Measurements from ENCODE around the gene ACP2. TPM values are rescaled to one million over a fixed set of nuclear protein-coding genes. Genes with fewer than 3 reads are reported as not detected.

The ACP2 gene, protein sequence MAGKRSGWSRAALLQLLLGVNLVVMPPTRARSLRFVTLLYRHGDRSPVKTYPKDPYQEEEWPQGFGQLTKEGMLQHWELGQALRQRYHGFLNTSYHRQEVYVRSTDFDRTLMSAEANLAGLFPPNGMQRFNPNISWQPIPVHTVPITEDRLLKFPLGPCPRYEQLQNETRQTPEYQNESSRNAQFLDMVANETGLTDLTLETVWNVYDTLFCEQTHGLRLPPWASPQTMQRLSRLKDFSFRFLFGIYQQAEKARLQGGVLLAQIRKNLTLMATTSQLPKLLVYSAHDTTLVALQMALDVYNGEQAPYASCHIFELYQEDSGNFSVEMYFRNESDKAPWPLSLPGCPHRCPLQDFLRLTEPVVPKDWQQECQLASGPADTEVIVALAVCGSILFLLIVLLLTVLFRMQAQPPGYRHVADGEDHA
- 10 to 100 TPM; 44.1 to 91.4 (median 51.0) TPM for polyA plus RNA-seq
- long read RNA-seq, donor 1, transcript ACP2-201 (11 exons, 2,203 nt): major isoform, 24 of 51 reads
- long read RNA-seq, donor 1, partial matches to known transcripts: 23 of 51 reads
- long read RNA-seq, donor 1, other reads (novel, unspliced or antisense): 0 of 51 reads
- long read RNA-seq, donor 2, transcript ACP2-201 (11 exons, 2,203 nt): major isoform, 5 of 7 reads
- long read RNA-seq, donor 2, partial matches to known transcripts: 0 of 7 reads
- long read RNA-seq, donor 2, other reads (novel, unspliced or antisense): 0 of 7 reads
- long read RNA-seq, donor 3, transcript ACP2-201 (11 exons, 2,203 nt): major isoform, 5 of 113 reads
- long read RNA-seq, donor 3, partial matches to known transcripts: 100 of 113 reads
- long read RNA-seq, donor 3, other reads (novel, unspliced or antisense): 6 of 113 reads
- long read RNA-seq, donor 4: 0 reads
- long read RNA-seq, donor 5, partial matches to known transcripts: 0 of 3 reads
- long read RNA-seq, donor 5, other reads (novel, unspliced or antisense): 0 of 3 reads
- long read RNA-seq, donor 6, transcript ACP2-201 (11 exons, 2,203 nt): major isoform, 13 of 82 reads
- long read RNA-seq, donor 6, partial matches to known transcripts: 69 of 82 reads
- long read RNA-seq, donor 6, other reads (novel, unspliced or antisense): 0 of 82 reads
- long read RNA-seq, donor 7: 0 reads
- long read RNA-seq, donor 8: 0 reads
- long read RNA-seq, donor 9, partial matches to known transcripts: 0 of 3 reads
- long read RNA-seq, donor 9, other reads (novel, unspliced or antisense): 0 of 3 reads
- long read RNA-seq, donor 10, transcript ACP2-201 (11 exons, 2,203 nt): major isoform, 9 of 17 reads
- long read RNA-seq, donor 10, partial matches to known transcripts: 6 of 17 reads
- long read RNA-seq, donor 10, other reads (novel, unspliced or antisense): 0 of 17 reads

DNA sequence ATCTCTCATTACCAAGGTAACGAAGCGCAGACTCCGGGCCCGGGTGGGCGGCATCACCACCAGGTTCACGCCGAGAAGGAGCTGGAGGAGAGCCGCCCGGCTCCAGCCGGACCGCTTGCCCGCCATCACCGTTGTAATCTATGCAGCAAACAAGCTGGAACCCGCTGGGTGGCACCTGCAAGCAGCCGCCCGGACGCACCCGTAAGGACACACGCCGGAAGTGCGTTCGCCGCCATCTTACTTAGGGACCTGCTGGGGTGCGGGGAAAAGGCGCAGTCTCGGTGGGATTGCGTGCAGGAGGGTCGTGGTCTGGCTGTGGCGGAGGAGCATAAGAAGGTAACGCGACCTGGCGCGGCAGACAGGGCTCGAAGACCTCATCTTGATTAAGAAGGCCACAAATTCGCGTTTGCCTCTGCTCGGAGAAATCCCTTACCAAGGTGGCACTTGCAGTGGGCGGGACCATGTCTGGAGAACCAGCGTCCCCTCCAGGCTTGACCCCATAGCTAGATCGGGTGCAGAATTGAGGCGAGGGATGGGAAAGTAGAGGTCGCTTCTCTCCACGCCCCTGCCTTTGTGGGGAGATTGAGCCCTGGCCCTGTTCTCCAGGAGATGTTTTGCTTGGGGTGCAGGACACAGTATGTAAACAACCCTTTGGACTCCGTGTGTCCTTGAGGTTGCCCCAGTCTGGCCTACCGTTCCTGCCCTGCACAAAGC is at the start of gene ACP2:
TSS of gene ACP2 (minus strand) at position 151 of the 714 bp plus-strand sequence. CDS start at position 126, 25 bp downstream.
- Histone ChIP-seq H3K27ac (ENCODE audit: low read depth in 1 of 3, low read length in 2 of 3) (peak within 1 kb of the TSS; percentile 76 to 91 (median 78)), H3K4me1 (ENCODE audit: control insufficient read depth in 3 of 3, insufficient read depth in 2 of 3, low read depth in 1 of 3, low read length in 2 of 3) (peaks cover 4 to 46% (median 11%) of the 10 kb centered on the region in 3 donors), H3K9me3 (ENCODE audit: control insufficient read depth in 2 of 2, insufficient read depth in 1 of 2, low read depth in 1 of 2, low read length in 1 of 2) (no peaks in the 10 kb centered on the region), H3K36me3 (ENCODE audit: control insufficient read depth in 3 of 3, insufficient read depth in 2 of 3, low read depth in 1 of 3, low read length in 3 of 3) (peaks cover 5 to 38% (median 9%) of the 10 kb centered on the region in 3 donors), H3K27me3 (ENCODE audit: control insufficient read depth in 3 of 3, insufficient read depth in 3 of 3, low read length in 3 of 3) (no peaks in the 10 kb centered on the region), H3K4me3 (ENCODE audit: low read depth in 1 of 3, low read length in 3 of 3) (peak within 1 kb of the TSS; percentile 61 to 88 (median 85))
- FAIRE-seq (no peak), DNase-seq (peak; percentile 89 to 95)
- WGBS, 3 donors: 0% methylated on average over 44 to 45 of the region's 45 CpGs

DNA sequence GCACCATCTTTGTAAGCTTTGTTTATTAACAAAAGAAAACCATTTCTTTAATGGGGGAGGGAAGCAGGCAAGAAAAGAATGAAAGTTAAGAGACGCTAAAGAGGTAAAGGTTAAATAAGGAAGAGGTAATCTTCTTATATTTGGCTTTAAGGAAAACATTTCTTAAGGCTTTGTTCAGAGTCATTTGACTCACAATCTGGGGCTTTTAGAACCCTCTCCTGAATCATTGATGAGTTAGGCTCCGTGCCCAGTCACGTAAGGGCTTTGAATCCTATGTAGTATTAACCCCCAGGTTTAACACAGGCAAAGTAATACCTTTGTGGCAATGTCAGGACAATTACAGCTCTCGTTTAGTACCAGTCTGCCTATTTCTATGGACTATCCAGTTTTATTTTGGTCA is 47.4 kb upstream of the ACP2 start:
- H3K36me3 ChIP-seq (ENCODE audit: control insufficient read depth in 3 of 3, insufficient read depth in 2 of 3, low read depth in 1 of 3, low read length in 3 of 3): peaks cover 39 to 61% (median 40%) of the 10 kb centered on the region in 3 donors

DNA sequence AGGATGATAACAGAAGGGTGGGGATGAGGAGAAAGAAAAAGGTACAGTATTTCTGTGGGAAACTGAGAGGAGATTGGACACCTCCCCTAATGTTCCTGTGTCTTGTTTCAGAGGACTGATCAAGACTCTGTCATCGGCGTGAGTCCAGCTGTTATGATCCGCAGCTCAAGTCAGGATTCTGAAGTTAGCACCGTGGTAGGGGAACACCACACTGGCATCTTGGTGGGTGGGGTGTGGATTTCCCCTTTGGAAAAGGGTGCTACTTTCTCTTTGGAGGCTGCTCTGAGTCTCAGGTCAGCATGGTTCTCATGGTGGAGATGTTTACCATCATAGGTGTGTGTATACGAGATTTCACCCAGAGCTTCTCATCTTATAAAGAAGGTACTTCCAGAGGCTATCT is 46.8 kb upstream of the ACP2 start:
- DNase-seq: no peak
- Histone ChIP-seq H3K4me1 (ENCODE audit: control insufficient read depth in 3 of 3, insufficient read depth in 2 of 3, low read depth in 1 of 3, low read length in 2 of 3) (no peaks in the 10 kb centered on the region), H3K36me3 (ENCODE audit: control insufficient read depth in 3 of 3, insufficient read depth in 2 of 3, low read depth in 1 of 3, low read length in 3 of 3) (peaks cover 44 to 62% (median 46%) of the 10 kb centered on the region in 3 donors), H3K27ac (ENCODE audit: low read depth in 1 of 3, low read length in 2 of 3) (no peak overlapping the region), H3K4me3 (ENCODE audit: low read depth in 1 of 3, low read length in 3 of 3) (no peak overlapping the region), H3K27me3 (ENCODE audit: control insufficient read depth in 3 of 3, insufficient read depth in 3 of 3, low read length in 3 of 3) (no peaks in the 10 kb centered on the region), H3K9me3 (ENCODE audit: control insufficient read depth in 2 of 2, insufficient read depth in 1 of 2, low read depth in 1 of 2, low read length in 1 of 2) (peaks cover 0 to 9% of the 10 kb centered on the region in 2 donors)
- FAIRE-seq: no peak
- 86 to 97% (median 97%) methylated on average over 5 of the region's 5 CpGs for WGBS, 3 donors

More for the DNA sequence above, 47.4 kb upstream of the ACP2 start:
- no peak for DNase-seq
- peaks cover 0 to 9% of the 10 kb centered on the region in 2 donors for H3K9me3 ChIP-seq (ENCODE audit: control insufficient read depth in 2 of 2, insufficient read depth in 1 of 2, low read depth in 1 of 2, low read length in 1 of 2)
- H3K27me3 ChIP-seq (ENCODE audit: control insufficient read depth in 3 of 3, insufficient read depth in 3 of 3, low read length in 3 of 3): no peaks in the 10 kb centered on the region
- WGBS, 3 donors: 91 to 96% (median 95%) methylated on average over 4 of the region's 4 CpGs
- no peak overlapping the region for H3K27ac ChIP-seq (ENCODE audit: low read depth in 1 of 3, low read length in 2 of 3)
- no peak for FAIRE-seq
- no peak overlapping the region for H3K4me3 ChIP-seq (ENCODE audit: low read depth in 1 of 3, low read length in 3 of 3)
- no peaks in the 10 kb centered on the region for H3K4me1 ChIP-seq (ENCODE audit: control insufficient read depth in 3 of 3, insufficient read depth in 2 of 3, low read depth in 1 of 3, low read length in 2 of 3)

DNA sequence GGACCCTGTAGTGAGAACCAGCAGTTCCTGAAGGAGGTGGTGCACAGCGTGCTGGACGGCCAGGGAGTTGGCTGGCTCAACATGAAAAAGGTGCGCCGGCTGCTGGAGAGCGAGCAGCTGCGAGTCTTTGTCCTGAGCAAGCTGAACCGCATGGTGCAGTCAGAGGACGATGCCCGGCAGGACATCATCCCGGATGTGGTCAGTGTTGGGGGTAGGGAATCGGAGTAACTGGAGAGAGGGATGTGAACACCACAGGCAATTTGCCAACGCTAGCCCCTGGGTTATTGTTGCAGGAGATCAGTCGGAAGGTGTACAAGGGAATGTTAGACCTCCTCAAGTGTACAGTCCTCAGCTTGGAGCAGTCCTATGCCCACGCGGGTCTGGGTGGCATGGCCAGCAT is 41.2 kb upstream of the ACP2 start:
- no peak overlapping the region for H3K27ac ChIP-seq (ENCODE audit: low read depth in 1 of 3, low read length in 2 of 3)
- no peaks in the 10 kb centered on the region for H3K27me3 ChIP-seq (ENCODE audit: control insufficient read depth in 3 of 3, insufficient read depth in 3 of 3, low read length in 3 of 3)
- H3K36me3 ChIP-seq (ENCODE audit: control insufficient read depth in 3 of 3, insufficient read depth in 2 of 3, low read depth in 1 of 3, low read length in 3 of 3): peaks cover 50 to 83% (median 62%) of the 10 kb centered on the region in 3 donors
- no peak for FAIRE-seq
- no peak overlapping the region for H3K4me3 ChIP-seq (ENCODE audit: low read depth in 1 of 3, low read length in 3 of 3)
- WGBS, 3 donors: 95 to 96% (median 96%) methylated on average over 15 of the region's 15 CpGs
- H3K9me3 ChIP-seq (ENCODE audit: control insufficient read depth in 2 of 2, insufficient read depth in 1 of 2, low read depth in 1 of 2, low read length in 1 of 2): no peaks in the 10 kb centered on the region
- no peaks in the 10 kb centered on the region for H3K4me1 ChIP-seq (ENCODE audit: control insufficient read depth in 3 of 3, insufficient read depth in 2 of 3, low read depth in 1 of 3, low read length in 2 of 3)
- no peak for DNase-seq

DNA sequence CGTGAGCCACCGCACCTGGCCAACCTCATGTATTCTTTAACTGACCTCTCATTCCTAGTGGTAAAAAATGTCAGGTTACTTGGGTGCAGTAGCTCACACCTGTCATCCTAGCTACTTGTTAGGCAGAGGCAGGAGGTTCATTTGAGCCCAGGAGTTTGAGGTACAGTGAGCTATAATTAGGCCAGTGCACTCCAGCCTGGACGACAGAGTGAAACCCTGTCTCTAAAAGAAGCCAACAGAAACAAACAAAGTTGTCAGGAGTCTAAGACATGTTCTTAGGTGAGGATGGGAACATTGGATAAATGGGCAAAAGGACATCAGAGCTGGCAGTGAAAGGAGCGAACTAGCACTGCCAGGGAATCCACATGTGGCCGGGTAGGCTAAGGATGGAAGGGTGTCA is 39.5 kb upstream of the ACP2 start:
- 91 to 94% (median 93%) methylated on average over 5 of the region's 5 CpGs for WGBS, 3 donors
- FAIRE-seq: no peak

DNA sequence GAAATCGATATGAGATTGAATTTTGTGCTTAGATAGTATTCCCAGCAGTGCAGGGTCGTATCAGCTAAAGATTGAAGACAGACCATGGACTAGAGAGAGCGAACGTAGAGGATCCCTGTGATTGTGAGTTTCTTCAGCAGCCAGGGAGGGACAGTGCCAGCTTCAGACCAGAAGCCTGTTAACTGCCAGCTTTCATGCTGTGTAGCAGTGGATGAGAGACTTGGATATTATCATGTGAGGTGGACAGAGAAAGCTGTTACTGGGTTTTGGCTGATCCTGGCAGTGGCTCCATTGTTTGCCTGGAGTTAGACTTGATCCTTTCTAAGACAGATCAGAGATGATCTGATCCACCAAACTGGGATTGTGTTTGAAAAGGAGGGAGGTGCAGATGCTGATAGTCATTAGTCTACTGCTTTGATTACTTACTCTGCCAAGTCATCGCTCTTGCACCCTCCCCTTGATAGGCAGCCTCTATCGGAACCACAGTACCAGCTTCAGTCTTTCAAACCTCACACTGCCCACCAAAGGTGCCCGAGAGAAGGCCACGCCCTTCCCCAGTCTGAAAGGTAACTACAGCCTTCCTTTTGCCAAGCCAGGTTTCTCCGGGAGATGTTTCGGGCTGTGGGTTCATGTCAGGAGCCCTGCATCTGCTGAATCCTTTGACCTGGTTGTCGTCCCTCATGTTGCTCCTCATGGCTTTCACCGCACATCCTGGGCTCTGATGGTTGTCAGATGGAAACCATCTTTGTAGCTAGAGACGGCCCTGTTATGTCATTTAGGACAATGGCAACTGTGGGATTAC is 37.6 kb upstream of the ACP2 start:
- WGBS, 3 donors: 94 to 96% (median 95%) methylated on average over 13 of the region's 13 CpGs
- no peaks in the 10 kb centered on the region for H3K9me3 ChIP-seq (ENCODE audit: control insufficient read depth in 2 of 2, insufficient read depth in 1 of 2, low read depth in 1 of 2, low read length in 1 of 2)
- H3K27ac ChIP-seq (ENCODE audit: low read depth in 1 of 3, low read length in 2 of 3): no peak overlapping the region

More for the DNA sequence above, 39.5 kb upstream of the ACP2 start:
- Histone ChIP-seq H3K4me1 (ENCODE audit: control insufficient read depth in 3 of 3, insufficient read depth in 2 of 3, low read depth in 1 of 3, low read length in 2 of 3) (no peaks in the 10 kb centered on the region), H3K36me3 (ENCODE audit: control insufficient read depth in 3 of 3, insufficient read depth in 2 of 3, low read depth in 1 of 3, low read length in 3 of 3) (peaks cover 56 to 87% (median 69%) of the 10 kb centered on the region in 3 donors), H3K4me3 (ENCODE audit: low read depth in 1 of 3, low read length in 3 of 3) (no peak overlapping the region), H3K27ac (ENCODE audit: low read depth in 1 of 3, low read length in 2 of 3) (no peak overlapping the region), H3K9me3 (ENCODE audit: control insufficient read depth in 2 of 2, insufficient read depth in 1 of 2, low read depth in 1 of 2, low read length in 1 of 2) (no peaks in the 10 kb centered on the region), H3K27me3 (ENCODE audit: control insufficient read depth in 3 of 3, insufficient read depth in 3 of 3, low read length in 3 of 3) (no peaks in the 10 kb centered on the region)
- DNase-seq: no peak

DNA sequence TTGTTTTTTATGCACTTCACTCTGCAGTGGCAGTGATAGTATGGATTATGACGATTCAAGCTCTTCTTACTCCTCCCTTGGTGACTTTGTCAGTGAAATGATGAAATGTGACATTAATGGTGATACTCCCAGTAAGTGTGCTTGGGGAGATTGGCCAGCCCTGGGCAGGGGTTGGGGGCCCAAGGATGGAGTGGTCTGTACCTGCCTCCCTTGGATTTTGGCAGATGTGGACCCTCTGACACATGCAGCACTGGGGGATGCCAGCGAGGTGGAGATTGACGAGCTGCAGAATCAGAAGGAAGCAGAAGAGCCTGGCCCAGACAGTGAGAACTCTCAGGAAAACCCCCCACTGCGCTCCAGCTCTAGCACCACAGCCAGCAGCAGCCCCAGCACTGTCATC is 35.5 kb upstream of the ACP2 start:
- Histone ChIP-seq H3K9me3 (ENCODE audit: control insufficient read depth in 2 of 2, insufficient read depth in 1 of 2, low read depth in 1 of 2, low read length in 1 of 2) (no peaks in the 10 kb centered on the region), H3K36me3 (ENCODE audit: control insufficient read depth in 3 of 3, insufficient read depth in 2 of 3, low read depth in 1 of 3, low read length in 3 of 3) (peaks cover 45 to 88% (median 54%) of the 10 kb centered on the region in 3 donors), H3K4me3 (ENCODE audit: low read depth in 1 of 3, low read length in 3 of 3) (no peak overlapping the region), H3K27ac (ENCODE audit: low read depth in 1 of 3, low read length in 2 of 3) (no peak overlapping the region), H3K27me3 (ENCODE audit: control insufficient read depth in 3 of 3, insufficient read depth in 3 of 3, low read length in 3 of 3) (no peaks in the 10 kb centered on the region), H3K4me1 (ENCODE audit: control insufficient read depth in 3 of 3, insufficient read depth in 2 of 3, low read depth in 1 of 3, low read length in 2 of 3) (no peaks in the 10 kb centered on the region)
- FAIRE-seq (no peak), DNase-seq (no peak)
- WGBS, 3 donors: 95 to 97% (median 96%) methylated on average over 4 of the region's 4 CpGs

More for the DNA sequence above, 37.6 kb upstream of the ACP2 start:
- no peak overlapping the region for H3K4me3 ChIP-seq (ENCODE audit: low read depth in 1 of 3, low read length in 3 of 3)
- no peak for DNase-seq
- no peak for FAIRE-seq
- no peaks in the 10 kb centered on the region for H3K4me1 ChIP-seq (ENCODE audit: control insufficient read depth in 3 of 3, insufficient read depth in 2 of 3, low read depth in 1 of 3, low read length in 2 of 3)
- H3K36me3 ChIP-seq (ENCODE audit: control insufficient read depth in 3 of 3, insufficient read depth in 2 of 3, low read depth in 1 of 3, low read length in 3 of 3): peaks cover 57 to 94% (median 62%) of the 10 kb centered on the region in 3 donors
- no peaks in the 10 kb centered on the region for H3K27me3 ChIP-seq (ENCODE audit: control insufficient read depth in 3 of 3, insufficient read depth in 3 of 3, low read length in 3 of 3)

Measured in small intestine (tissue), 16 donors.